ENCODE results near the gene GALNT4. TPM values are rescaled to one million over a fixed set of nuclear protein-coding genes. Genes with fewer than 3 reads are reported as not detected.

The GALNT4 gene
- total RNA-seq, 1 donor from 2014 or later: 5.7 TPM

DNA sequence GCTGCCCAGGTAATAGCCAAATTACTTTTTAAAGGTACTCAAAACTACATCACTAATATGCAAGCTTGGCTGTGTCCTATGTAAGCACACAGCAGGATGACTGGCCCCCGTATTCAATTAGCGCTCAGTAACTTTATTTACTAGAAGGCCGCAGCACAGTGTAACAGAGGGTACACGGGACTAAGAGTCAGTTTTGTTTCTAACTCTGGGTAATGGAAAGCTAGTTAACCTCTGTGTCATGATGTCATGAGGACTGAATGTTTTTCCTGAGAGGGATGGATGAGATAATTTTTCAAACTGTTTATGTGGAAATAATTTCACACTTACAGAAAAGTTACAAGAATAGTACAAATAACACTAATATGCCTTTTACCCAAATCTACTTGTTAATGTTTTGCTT, 27.1 kb downstream of the GALNT4 start:
- peak; percentile 76 for DNase-seq (ENCODE audit: low read depth)
- no peak overlapping the region for H3K4me3 ChIP-seq (ENCODE audit: low read depth, low read length)
- TF ChIP-seq, protein P1, sequence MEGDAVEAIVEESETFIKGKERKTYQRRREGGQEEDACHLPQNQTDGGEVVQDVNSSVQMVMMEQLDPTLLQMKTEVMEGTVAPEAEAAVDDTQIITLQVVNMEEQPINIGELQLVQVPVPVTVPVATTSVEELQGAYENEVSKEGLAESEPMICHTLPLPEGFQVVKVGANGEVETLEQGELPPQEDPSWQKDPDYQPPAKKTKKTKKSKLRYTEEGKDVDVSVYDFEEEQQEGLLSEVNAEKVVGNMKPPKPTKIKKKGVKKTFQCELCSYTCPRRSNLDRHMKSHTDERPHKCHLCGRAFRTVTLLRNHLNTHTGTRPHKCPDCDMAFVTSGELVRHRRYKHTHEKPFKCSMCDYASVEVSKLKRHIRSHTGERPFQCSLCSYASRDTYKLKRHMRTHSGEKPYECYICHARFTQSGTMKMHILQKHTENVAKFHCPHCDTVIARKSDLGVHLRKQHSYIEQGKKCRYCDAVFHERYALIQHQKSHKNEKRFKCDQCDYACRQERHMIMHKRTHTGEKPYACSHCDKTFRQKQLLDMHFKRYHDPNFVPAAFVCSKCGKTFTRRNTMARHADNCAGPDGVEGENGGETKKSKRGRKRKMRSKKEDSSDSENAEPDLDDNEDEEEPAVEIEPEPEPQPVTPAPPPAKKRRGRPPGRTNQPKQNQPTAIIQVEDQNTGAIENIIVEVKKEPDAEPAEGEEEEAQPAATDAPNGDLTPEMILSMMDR (conservative IDR thresholded peaks at IDR 0.05; ENCODE audit: low read depth, low read length): no peak

DNA sequence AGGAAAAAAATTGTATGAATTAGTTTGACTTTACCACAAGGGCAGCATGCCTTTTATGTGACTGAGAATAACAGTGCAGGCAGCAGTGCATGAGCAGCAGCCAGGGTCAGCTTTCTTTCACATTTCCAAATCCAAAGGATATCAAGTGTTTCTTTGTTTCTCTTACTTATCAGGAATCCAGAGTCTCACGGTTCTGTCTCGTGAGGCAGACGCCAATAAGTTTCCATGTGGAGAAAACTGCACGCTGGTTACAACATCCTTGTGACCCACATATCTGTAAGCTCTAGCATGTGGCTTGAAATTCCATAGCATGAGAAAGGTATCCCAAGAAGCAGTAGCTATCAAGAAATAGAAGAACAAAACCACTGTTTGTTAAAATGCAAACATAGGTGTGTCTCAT, 27.6 kb downstream of the GALNT4 start:
- TF ChIP-seq, protein P1 (conservative IDR thresholded peaks at IDR 0.05; ENCODE audit: low read depth, low read length): no peak
- no peak for DNase-seq (ENCODE audit: low read depth)
- H3K4me3 ChIP-seq (ENCODE audit: low read depth, low read length): no peak overlapping the region

DNA sequence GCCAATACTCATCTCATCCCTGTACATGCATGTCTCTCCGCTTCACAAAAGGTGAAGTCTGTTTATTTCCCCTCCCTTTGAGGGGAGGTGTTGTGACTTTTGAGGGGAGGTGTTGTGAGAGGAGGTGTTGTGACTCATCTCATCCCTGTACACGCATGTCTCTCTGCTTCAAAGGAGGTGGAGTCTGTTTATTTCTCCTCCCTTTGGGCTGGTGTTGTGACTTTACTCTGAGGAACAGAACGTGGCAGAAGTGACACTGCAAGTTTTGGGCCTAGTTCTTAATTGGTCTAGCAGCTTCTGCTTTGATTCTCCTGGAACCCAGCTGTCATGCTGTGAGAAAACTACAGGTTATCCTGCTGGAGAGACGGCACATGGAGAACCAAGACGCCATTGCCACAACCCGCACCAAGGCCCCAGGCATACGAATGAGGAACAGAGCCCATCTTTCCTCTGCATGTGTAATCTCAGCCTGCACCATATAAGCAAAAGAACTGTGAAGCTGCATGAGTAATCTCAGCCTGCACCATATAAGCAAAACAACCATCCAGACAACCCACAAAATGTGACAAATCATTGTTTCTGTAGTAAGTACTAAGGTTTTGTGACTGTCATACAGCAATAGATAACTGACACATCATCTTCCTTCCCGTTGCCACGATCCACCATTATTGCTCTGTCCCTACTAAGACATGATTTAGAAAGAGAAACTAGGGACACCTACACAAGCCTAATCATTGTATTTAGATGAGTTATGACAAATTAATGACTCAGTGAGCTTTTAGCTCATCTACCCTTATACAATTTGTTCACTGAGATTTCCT, 30.0 kb downstream of the GALNT4 start:
- no peak overlapping the region for H3K4me3 ChIP-seq (ENCODE audit: low read depth, low read length)
- TF ChIP-seq, protein P1 (conservative IDR thresholded peaks at IDR 0.05; ENCODE audit: low read depth, low read length): no peak
- DNase-seq (ENCODE audit: low read depth): no peak

DNA sequence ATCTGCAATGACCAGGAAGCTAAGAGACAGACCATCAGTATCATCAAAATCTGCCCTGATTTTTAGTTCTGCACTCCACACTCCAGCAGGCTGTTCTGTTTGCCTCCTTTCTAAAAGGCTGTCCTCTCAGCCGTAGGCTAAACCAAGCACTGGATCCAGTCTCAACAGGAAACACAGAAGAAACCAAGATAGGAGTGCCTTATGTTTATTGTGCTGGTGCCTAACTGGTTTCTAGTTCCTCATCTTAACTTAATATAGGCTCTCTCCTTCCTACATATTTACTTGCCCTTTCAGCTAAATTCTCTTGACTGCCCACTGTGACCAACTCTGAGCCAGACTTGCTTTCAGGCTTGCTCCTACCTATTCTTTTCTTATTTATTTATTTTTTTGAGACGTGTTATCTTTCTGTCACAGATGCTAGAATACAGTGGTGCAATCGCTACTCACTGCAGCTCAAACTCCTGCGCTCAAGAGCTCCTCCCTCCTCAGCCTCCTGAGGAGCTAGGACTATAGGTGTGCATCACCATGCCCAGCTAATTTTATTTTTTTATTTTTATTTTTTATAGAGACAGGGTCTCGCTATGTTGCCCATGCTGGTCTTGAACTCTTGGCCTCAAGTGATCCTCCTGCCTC, 30.8 kb downstream of the GALNT4 start:
- TF ChIP-seq, protein P1 (conservative IDR thresholded peaks at IDR 0.05; ENCODE audit: low read depth, low read length): no peak
- no peak overlapping the region for H3K4me3 ChIP-seq (ENCODE audit: low read depth, low read length)
- DNase-seq (ENCODE audit: low read depth): no peak

DNA sequence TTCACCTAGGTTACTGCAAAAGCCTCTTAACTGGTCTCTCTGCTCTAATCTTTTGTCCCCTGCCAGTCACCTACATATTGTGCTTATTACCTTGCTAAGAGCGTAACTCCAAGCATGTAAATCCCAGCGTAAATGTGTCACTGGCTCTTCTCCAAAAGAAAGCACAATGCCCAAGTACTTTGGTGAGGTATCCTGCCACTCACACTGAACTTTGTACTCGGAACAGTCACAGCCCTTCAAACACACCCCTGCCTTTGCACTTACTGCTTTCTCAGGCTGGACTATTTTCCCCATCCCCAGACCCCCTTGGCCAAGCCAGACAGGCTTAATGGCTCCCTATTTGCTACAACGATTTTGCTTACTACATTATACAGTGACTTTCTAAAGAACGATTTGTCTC, 31.7 kb downstream of the GALNT4 start:
- no peak for DNase-seq (ENCODE audit: low read depth)
- TF ChIP-seq, protein P1 (conservative IDR thresholded peaks at IDR 0.05; ENCODE audit: low read depth, low read length): no peak
- H3K4me3 ChIP-seq (ENCODE audit: low read depth, low read length): no peak overlapping the region

DNA sequence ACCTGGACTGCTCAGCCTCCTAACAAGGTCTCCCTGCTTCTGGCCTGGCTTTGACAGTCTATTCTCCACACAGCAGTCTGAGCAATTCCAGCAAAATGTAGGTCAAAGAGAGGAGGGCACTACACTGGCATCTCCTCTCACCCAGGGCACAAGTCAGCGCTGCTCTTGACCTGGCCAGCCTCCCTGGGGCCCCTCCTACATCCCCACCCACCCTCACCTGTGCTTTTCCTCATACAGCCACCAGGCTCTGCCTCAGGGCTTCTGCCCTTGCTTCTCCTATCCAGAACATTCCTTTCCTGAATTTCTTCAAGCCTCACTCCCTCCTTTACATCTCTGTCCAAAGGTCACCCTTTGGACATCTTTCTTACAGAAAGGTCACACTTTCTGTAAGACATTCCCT, 33.7 kb downstream of the GALNT4 start:
- TF ChIP-seq, protein P1 (conservative IDR thresholded peaks at IDR 0.05; ENCODE audit: low read depth, low read length): no peak
- no peak for DNase-seq (ENCODE audit: low read depth)
- H3K4me3 ChIP-seq (ENCODE audit: low read depth, low read length): no peak overlapping the region
